Spleen (tissue), 11 donors: Measurements from ENCODE around the gene SHH. TPM values are rescaled to one million over a fixed set of nuclear protein-coding genes. Genes with fewer than 3 reads are reported as not detected.
A peak's percentile ranks its signal among the peaks of the same experiment; 100 is the strongest.

ENCODE experiments used
- DNase-seq: peaks from one replicate; pipeline ENCODE4 v3.0.0-alpha.2; 2020
- H3K27ac ChIP-seq, 8 donors: fragments of 200-600 bp; sonication (generic) in 7 of 8; 1 replicate in 4 of 8; 2 replicates in 4 of 8; pipeline versions ENCODE4 v1.5.0 to v1.8.0; 2016 to 2021; ENCODE audit warnings: inconsistent platforms in 4 of 8, mild to moderate bottlenecking in 4 of 8, moderate library complexity in 1 of 8
- H3K27me3 ChIP-seq, 7 donors: fragments of 200-600 bp; sonication (generic) in 6 of 7; replicated peaks in 1 of 7; 1 replicate in 4 of 7; 2 replicates in 3 of 7; pipeline versions ENCODE4 v1.5.0 to v1.8.0; 2016 to 2021; ENCODE audit warnings: inconsistent platforms in 3 of 7, mild to moderate bottlenecking in 1 of 7
- H3K36me3 ChIP-seq, 6 donors: fragments of 200-600 bp; sonication (generic) in 5 of 6; 1 replicate in 4 of 6; 2 replicates in 2 of 6; pipeline versions ENCODE4 v1.5.0 to v1.8.0; 2016 to 2021; ENCODE audit warnings: inconsistent platforms in 2 of 6
- H3K4me1 ChIP-seq, 6 donors: fragments of 200-600 bp; sonication (generic) in 5 of 6; 1 replicate in 3 of 6; 2 replicates in 3 of 6; pipeline versions ENCODE4 v1.5.0 to v1.8.0; 2016 to 2021; ENCODE audit warnings: inconsistent platforms in 3 of 6
- H3K4me3 ChIP-seq, 8 donors: fragments of 200-600 bp; sonication (generic) in 7 of 8; 1 replicate in 4 of 8; 2 replicates in 4 of 8; pipeline versions ENCODE4 v1.5.0 to v1.8.0; 2016 to 2021; ENCODE audit warnings: inconsistent platforms in 4 of 8, mild to moderate bottlenecking in 4 of 8, moderate library complexity in 2 of 8
- H3K9me3 ChIP-seq, 8 donors: fragments of 200-600 bp; sonication (generic) in 7 of 8; 1 replicate in 4 of 8; 2 replicates in 4 of 8; pipeline versions ENCODE4 v1.5.0 to v1.8.0; 2016 to 2021; ENCODE audit warnings: inconsistent platforms in 4 of 8
- POLR2A ChIP-seq, 3 donors: fragments of 450-650 bp; IDR thresholded peaks; one replicate each; pipeline ENCODE4 v1.5.1; 2017; ENCODE audit warnings: antibody characterized with exemption in 3 of 3, mild to moderate bottlenecking in 1 of 3
- POLR2AphosphoS5 ChIP-seq, 3 donors: sonication (generic); formaldehyde crosslinking; IDR thresholded peaks; one replicate each; pipeline ENCODE4 v1.5.1; 2017; ENCODE audit warnings: antibody characterized with exemption in 3 of 3
- WGBS, 5 donors: extraction: QIAGEN DNeasy Blood & Tissue Kit in 3 of 5; methylation state at CpG; one replicate each; pipeline versions ENCODE4 v1.1.5 to v1.1.7; 2013 to 2018; 5-methylcytosine and 5-hydroxymethylcytosine counted together
- intact Hi-C: fragments of 100-400 bp; cut with DNase I; formaldehyde crosslinking; loops from one replicate; pipeline ENCODE4 v1.15.0; 2023; ENCODE audit warnings: low total_unique reads
- polyA plus RNA-seq, 3 donors: library from polyadenylated mRNA; stranded (reverse); fragments of 200-250 nt; gene quantifications; one replicate each; pipeline ENCODE4 v1.2.1, GENCODE V29; 2013
- total RNA-seq, 7 donors: library from RNA; depleted of rRNA in 3 of 7; stranded (reverse); fragments of >200 nt in 3 of 7; fragmentation: NEBNext Ultra II Directional in 4 of 7; extraction: Animal tissue kit (Norgen Biotek cat#: 25700) in 4 of 7; gene quantifications; one replicate each; pipeline versions ENCODE4 v1.1.0 to v1.2.1, GENCODE V29; 2016 to 2021
- TF ChIP-seq, protein P1 (sequence below), 11 experiments: fragments of 200-600 bp in 7 of 11; fragments of 450-650 bp in 4 of 11; sonication (generic) in 4 of 11; IDR thresholded peaks in 8 of 11; conservative IDR thresholded peaks in 3 of 11; 1 replicate in 7 of 11; 2 replicates in 4 of 11; pipeline versions ENCODE4 v1.4.0 to v1.8.0; 2016 to 2021; ENCODE audit warnings: antibody characterized with exemption in 11 of 11, inconsistent platforms in 4 of 11, mild to moderate bottlenecking in 1 of 11
- donor health status: healthy with polysubstance abuse.
- donor health status: DM: no; HTN: no; CAD: no; lungs with moderate emphysema.
- donor health status: DM: no; HTN: no; CAD: no.
- donor health status: Bipolar disorder and iron deficiency.
- donor health status: healthy.
- donor health status: DM: no; HTN: no; CAD: no.
- donor health status: DM: yes; HTN: yes; CAD: no.

The SHH gene
- total and polyA plus RNA-seq, 10 donors: not detected

- WGBS, 5 donors: 85 to 90% (median 87%) methylated on average over 34 to 46 of the region's 46 CpGs
- H3K27ac ChIP-seq: no peak overlapping the region
- TF ChIP-seq POLR2AphosphoS5 (IDR thresholded peaks at IDR 0.05): no peak
- TF ChIP-seq, protein P1, sequence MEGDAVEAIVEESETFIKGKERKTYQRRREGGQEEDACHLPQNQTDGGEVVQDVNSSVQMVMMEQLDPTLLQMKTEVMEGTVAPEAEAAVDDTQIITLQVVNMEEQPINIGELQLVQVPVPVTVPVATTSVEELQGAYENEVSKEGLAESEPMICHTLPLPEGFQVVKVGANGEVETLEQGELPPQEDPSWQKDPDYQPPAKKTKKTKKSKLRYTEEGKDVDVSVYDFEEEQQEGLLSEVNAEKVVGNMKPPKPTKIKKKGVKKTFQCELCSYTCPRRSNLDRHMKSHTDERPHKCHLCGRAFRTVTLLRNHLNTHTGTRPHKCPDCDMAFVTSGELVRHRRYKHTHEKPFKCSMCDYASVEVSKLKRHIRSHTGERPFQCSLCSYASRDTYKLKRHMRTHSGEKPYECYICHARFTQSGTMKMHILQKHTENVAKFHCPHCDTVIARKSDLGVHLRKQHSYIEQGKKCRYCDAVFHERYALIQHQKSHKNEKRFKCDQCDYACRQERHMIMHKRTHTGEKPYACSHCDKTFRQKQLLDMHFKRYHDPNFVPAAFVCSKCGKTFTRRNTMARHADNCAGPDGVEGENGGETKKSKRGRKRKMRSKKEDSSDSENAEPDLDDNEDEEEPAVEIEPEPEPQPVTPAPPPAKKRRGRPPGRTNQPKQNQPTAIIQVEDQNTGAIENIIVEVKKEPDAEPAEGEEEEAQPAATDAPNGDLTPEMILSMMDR (IDR thresholded peaks at IDR 0.05 in 8 of 11, conservative IDR thresholded peaks at IDR 0.05 in 3 of 11): no peak
- TF ChIP-seq POLR2A (IDR thresholded peaks at IDR 0.05): no peak
- H3K4me1 ChIP-seq: no peaks in the 10 kb centered on the region
- H3K36me3 ChIP-seq: no peaks in the 10 kb centered on the region
- DNase-seq: peak; percentile 65
- intact Hi-C loops: no loop called here
- peaks cover 0 to 41% (median 0%) of the 10 kb centered on the region in 7 donors for H3K27me3 ChIP-seq
- H3K4me3 ChIP-seq: no peak overlapping the region
- H3K9me3 ChIP-seq: no peaks in the 10 kb centered on the region
Measured at GRCh38 chr7:155830961-155831806, 18.9 kb upstream of the SHH start.

DNA sequence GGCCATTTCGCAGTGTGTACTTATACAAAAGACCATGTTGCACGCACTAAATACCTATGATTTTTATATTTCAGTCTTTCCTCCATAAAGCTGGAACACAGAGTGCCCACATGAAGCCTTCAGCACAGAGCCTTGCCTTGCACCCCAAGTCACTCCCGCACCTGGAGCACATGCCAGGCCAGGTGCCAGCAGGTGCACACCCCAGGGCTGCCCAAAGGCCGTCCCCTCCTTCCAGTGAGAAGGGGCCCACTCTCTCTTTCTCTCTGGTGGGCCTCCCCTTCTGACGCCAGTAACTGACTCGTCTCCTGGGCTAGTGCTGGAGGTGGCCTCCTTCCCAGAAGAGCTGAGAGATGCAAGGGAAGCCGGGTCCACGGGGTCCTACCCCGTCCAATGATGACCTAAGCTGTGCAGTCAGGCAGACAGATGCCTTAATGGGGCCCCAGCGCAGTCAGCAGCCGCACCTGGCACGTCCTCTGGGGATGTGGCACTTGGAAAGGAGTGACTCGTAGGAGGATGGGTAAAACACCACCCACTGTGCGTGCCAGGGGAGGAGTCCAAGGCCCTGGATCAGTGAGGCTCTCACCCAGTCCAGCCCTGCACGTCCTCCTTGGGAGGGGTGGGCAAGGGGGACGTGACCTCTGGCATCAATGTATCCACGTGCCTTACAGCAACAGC is 17.7 kb upstream of the SHH start:
- no peak overlapping the region for H3K4me3 ChIP-seq
- intact Hi-C loops: no loop called here
- H3K36me3 ChIP-seq: no peaks in the 10 kb centered on the region
- no peak overlapping the region for H3K27ac ChIP-seq
- H3K4me1 ChIP-seq: no peaks in the 10 kb centered on the region
- H3K27me3 ChIP-seq: peaks cover 0 to 43% (median 0%) of the 10 kb centered on the region in 7 donors
- TF ChIP-seq, protein P1 (IDR thresholded peaks at IDR 0.05 in 8 of 11, conservative IDR thresholded peaks at IDR 0.05 in 3 of 11): no peak
- no peak for TF ChIP-seq POLR2AphosphoS5 (IDR thresholded peaks at IDR 0.05)
- TF ChIP-seq POLR2A (IDR thresholded peaks at IDR 0.05): no peak
- 75 to 85% (median 79%) methylated on average over 17 of the region's 17 CpGs for WGBS, 5 donors
- no peaks in the 10 kb centered on the region for H3K9me3 ChIP-seq
- peak; percentile 50 for DNase-seq

- 35 to 51% (median 41%) methylated on average over 3 of the region's 3 CpGs for WGBS, 5 donors
- intact Hi-C loops: no loop called here
- no peaks in the 10 kb centered on the region for H3K9me3 ChIP-seq
- no peak overlapping the region for H3K4me3 ChIP-seq
- TF ChIP-seq POLR2AphosphoS5 (IDR thresholded peaks at IDR 0.05): no peak
- no peak for TF ChIP-seq POLR2A (IDR thresholded peaks at IDR 0.05)
- TF ChIP-seq, protein P1 (IDR thresholded peaks at IDR 0.05 in 8 of 11, conservative IDR thresholded peaks at IDR 0.05 in 3 of 11): no peak
- H3K4me1 ChIP-seq: no peaks in the 10 kb centered on the region
- no peak for DNase-seq
- no peak overlapping the region for H3K27ac ChIP-seq
- H3K36me3 ChIP-seq: no peaks in the 10 kb centered on the region
- H3K27me3 ChIP-seq: peaks cover 0 to 65% (median 0%) of the 10 kb centered on the region in 7 donors
Measured at GRCh38 chr7:155825336-155825735, 13.1 kb upstream of the SHH start.
